ENCODE data around the gene SH2D6. TPM values are rescaled to one million over a fixed set of nuclear protein-coding genes. Genes with fewer than 3 reads are reported as not detected.

Gene SH2D6
- total RNA-seq, 1 experiment from 2014 or later: 0.84 TPM

GRCh38 chr2:85420536-85421259 lies 2.2 kb downstream of the SH2D6 start:
- Mint-ChIP-seq H3K4me1 (ENCODE audit: insufficient read depth, unreplicated experiment) (peaks cover 30% of the 10 kb centered on the region), H3K9me3 (ENCODE audit: unreplicated experiment) (no peaks in the 10 kb centered on the region), H3K36me3 (ENCODE audit: insufficient read depth, unreplicated experiment) (peaks cover 1% of the 10 kb centered on the region), H3K27ac (ENCODE audit: low read depth, unreplicated experiment) (peak overlapping the region; percentile 92), H3K27me3 (ENCODE audit: insufficient read depth, unreplicated experiment) (no peaks in the 10 kb centered on the region), H3K4me3 (ENCODE audit: unreplicated experiment) (peak overlapping the region; percentile 24)
- POLR2A ChIA-PET: interaction anchor here (0.6 to 4.9 kb wide), 17 partner anchors 13 to 184 kb away, joined by 3 to 153 read pairs (median 7); partner anchors contain the start of genes GGCX, MAT2A, RNF181 and VAMP8
- DNase-seq (ENCODE audit: unreplicated experiment): peak; percentile 83
- TF ChIP-seq CTCF (IDR thresholded peaks at IDR 0.05; ENCODE audit: unreplicated experiment): peak; percentile 99
- no TSS peak for BruUV-seq (replicated peaks)
- intact Hi-C loops (cut with micrococcal nuclease): loop anchor here (1.0 to 5.0 kb wide), 4 partner anchors 79 to 182 kb away; partner anchors contain the start of gene TMEM150A
- CTCF ChIA-PET: interaction anchor here (0.5 to 12.3 kb wide), 30 partner anchors 7 to 261 kb away, joined by 3 to 293 read pairs (median 4); partner anchors contain the start of genes CAPG, GGCX, MAT2A and RNF181

- intact Hi-C loops (cut with micrococcal nuclease): loop anchor here (1.0 to 5.0 kb wide), 2 partner anchors 78 to 181 kb away; partner anchors contain the start of gene TMEM150A
- peak overlapping the region; percentile 92 for H3K27ac Mint-ChIP-seq (ENCODE audit: low read depth, unreplicated experiment)
- peaks cover 8% of the 10 kb centered on the region for H3K36me3 Mint-ChIP-seq (ENCODE audit: insufficient read depth, unreplicated experiment)
- H3K9me3 Mint-ChIP-seq (ENCODE audit: unreplicated experiment): no peaks in the 10 kb centered on the region
- H3K4me1 Mint-ChIP-seq (ENCODE audit: insufficient read depth, unreplicated experiment): peaks cover 30% of the 10 kb centered on the region
- no peaks in the 10 kb centered on the region for H3K27me3 Mint-ChIP-seq (ENCODE audit: insufficient read depth, unreplicated experiment)
- no TSS peak for BruUV-seq (replicated peaks)
- peak overlapping the region; percentile 24 for H3K4me3 Mint-ChIP-seq (ENCODE audit: unreplicated experiment)
- POLR2A ChIA-PET: interaction anchor here (0.8 to 4.9 kb wide), 15 partner anchors 12 to 183 kb away, joined by 3 to 153 read pairs (median 5); partner anchors contain the start of genes MAT2A, RNF181 and VAMP8
- TF ChIP-seq CTCF (IDR thresholded peaks at IDR 0.05; ENCODE audit: unreplicated experiment): no peak
- peak; percentile 96 for DNase-seq (ENCODE audit: unreplicated experiment)
- CTCF ChIA-PET: interaction anchor here (0.5 to 12.3 kb wide), 19 partner anchors 8 to 231 kb away, joined by 3 to 293 read pairs (median 4); partner anchors contain the start of genes GGCX, MAT2A and RNF181
Measured at GRCh38 chr2:85421260-85422071, 3.0 kb downstream of the SH2D6 start.

GRCh38 chr2:85422072-85422457 lies 3.6 kb downstream of the SH2D6 start:
- ChIA-PET POLR2A (interaction anchor here (0.8 to 4.9 kb wide), 11 partner anchors 12 to 183 kb away, joined by 3 to 153 read pairs (median 9); partner anchors contain the start of genes MAT2A, RNF181 and VAMP8), CTCF (interaction anchor here (0.6 to 12.3 kb wide), 11 partner anchors 16 to 195 kb away, joined by 3 to 293 read pairs (median 5); partner anchors contain the start of gene GGCX)
- no peak for TF ChIP-seq CTCF (IDR thresholded peaks at IDR 0.05; ENCODE audit: unreplicated experiment)
- no peak for DNase-seq (ENCODE audit: unreplicated experiment)
- intact Hi-C loops (cut with micrococcal nuclease): loop anchor here (5.0 kb wide), 1 partner anchor 180 kb away; the partner anchor contains the start of gene TMEM150A
- peaks cover 8% of the 10 kb centered on the region for H3K36me3 Mint-ChIP-seq (ENCODE audit: insufficient read depth, unreplicated experiment)
- peak overlapping the region; percentile 92 for H3K27ac Mint-ChIP-seq (ENCODE audit: low read depth, unreplicated experiment)
- peaks cover 30% of the 10 kb centered on the region for H3K4me1 Mint-ChIP-seq (ENCODE audit: insufficient read depth, unreplicated experiment)
- peak overlapping the region; percentile 24 for H3K4me3 Mint-ChIP-seq (ENCODE audit: unreplicated experiment)
- BruUV-seq (replicated peaks): no TSS peak
- H3K9me3 Mint-ChIP-seq (ENCODE audit: unreplicated experiment): no peaks in the 10 kb centered on the region
- H3K27me3 Mint-ChIP-seq (ENCODE audit: insufficient read depth, unreplicated experiment): no peaks in the 10 kb centered on the region
